Mammary epithelial cell (primary cell): ENCODE data around the gene SLC1A2.

ENCODE experiments used
- CTCF ChIP-seq, 2 donors: IDR thresholded peaks in 1 of 2; conservative IDR thresholded peaks in 1 of 2; 2 replicates each; pipeline ENCODE4 v1.5.1; 2011 to 2012; ENCODE audit warnings: inconsistent platforms in 2 of 2, low read length in 2 of 2, mild to moderate bottlenecking in 2 of 2, control low read depth in 1 of 2, low read depth in 1 of 2; ENCODE audit not compliant: insufficient read depth in 1 of 2; ENCODE audit errors: extremely low read depth in 1 of 2
- EZH2 ChIP-seq: IDR thresholded peaks from 2 replicates; pipeline ENCODE4 v1.6.1; 2012; ENCODE audit warnings: low read length, inconsistent platforms, borderline replicate concordance

GRCh38 chr11:35250621-35251020 is 168.7 kb downstream of the SLC1A2 start:
- TF ChIP-seq CTCF (conservative IDR thresholded peaks at IDR 0.05 in 1 of 2, IDR thresholded peaks at IDR 0.05 in 1 of 2; ENCODE audit: extremely low read depth in 1 of 2, insufficient read depth in 1 of 2, low read depth in 1 of 2, low read length in 2 of 2) (no peak), EZH2 (no peak)
